Measurements from ENCODE around the gene BPIFB4. TPM values are rescaled to one million over a fixed set of nuclear protein-coding genes. Genes with fewer than 3 reads are reported as not detected.
A peak's percentile ranks its signal among the peaks of the same experiment; 100 is the strongest.
"Not testable (repeated sequence)": the region's sequence is repeated elsewhere in the genome, so short reads cannot be mapped to it uniquely, and the experiment has no call there.

The BPIFB4 gene
- total RNA-seq, 1 experiment from 2014 or later: not detected

- no peak for DNase-seq (ENCODE audit: low spot score)
Observed at GRCh38 chr20:33086052-33086722, 6.7 kb downstream of the BPIFB4 start.

- DNase-seq (ENCODE audit: low spot score): no peak
Observed at GRCh38 chr20:33091147-33091546, 11.7 kb downstream of the BPIFB4 start.

GRCh38 chr20:33091693-33092092 lies 12.2 kb downstream of the BPIFB4 start:
- no peak for DNase-seq (ENCODE audit: low spot score)

GRCh38 chr20:33092361-33092760 lies 12.9 kb downstream of the BPIFB4 start:
- no peak for DNase-seq (ENCODE audit: low spot score)

- DNase-seq (ENCODE audit: low spot score): no peak
Observed at GRCh38 chr20:33093074-33093473, 13.6 kb downstream of the BPIFB4 start.

GRCh38 chr20:33093582-33093981 lies 14.1 kb downstream of the BPIFB4 start:
- DNase-seq (ENCODE audit: low spot score): no peak

- no peak for DNase-seq (ENCODE audit: low spot score)
Observed at GRCh38 chr20:33095249-33095648, 15.8 kb downstream of the BPIFB4 start.

GRCh38 chr20:33095902-33096584 lies 16.6 kb downstream of the BPIFB4 start:
- DNase-seq (ENCODE audit: low spot score): peak; percentile 89

GRCh38 chr20:33097001-33097400 lies 17.6 kb downstream of the BPIFB4 start:
- no peak for DNase-seq (ENCODE audit: low spot score)

- peak; percentile 41 for DNase-seq (ENCODE audit: low spot score)
Observed at GRCh38 chr20:33099843-33100538, 20.5 kb downstream of the BPIFB4 start.

GRCh38 chr20:33103556-33103955 lies 24.1 kb downstream of the BPIFB4 start:
- DNase-seq (ENCODE audit: low spot score): no peak

- no peak for DNase-seq (ENCODE audit: low spot score)
Observed at GRCh38 chr20:33104336-33104735, 24.9 kb downstream of the BPIFB4 start.

GRCh38 chr20:33105316-33105924 lies 26.0 kb downstream of the BPIFB4 start:
- DNase-seq (ENCODE audit: low spot score): no peak

GRCh38 chr20:33106058-33106620 lies 26.7 kb downstream of the BPIFB4 start:
- not testable (repeated sequence) for DNase-seq (ENCODE audit: low spot score)

- no peak for DNase-seq (ENCODE audit: low spot score)
Observed at GRCh38 chr20:33108661-33109060, 29.2 kb downstream of the BPIFB4 start.

GRCh38 chr20:33110147-33110825 lies 30.8 kb downstream of the BPIFB4 start:
- DNase-seq (ENCODE audit: low spot score): no peak

- no peak for DNase-seq (ENCODE audit: low spot score)
Observed at GRCh38 chr20:33111306-33111705, 31.9 kb downstream of the BPIFB4 start.

- DNase-seq (ENCODE audit: low spot score): no peak
Observed at GRCh38 chr20:33112547-33113386, 33.3 kb downstream of the BPIFB4 start.

GRCh38 chr20:33113387-33113908 lies 34.0 kb downstream of the BPIFB4 start:
- DNase-seq (ENCODE audit: low spot score): no peak

- DNase-seq (ENCODE audit: low spot score): not testable (repeated sequence)
Observed at GRCh38 chr20:33115501-33115900, 36.1 kb downstream of the BPIFB4 start.
